ENCODE results near the gene DTYMK.

The DTYMK gene

DNA sequence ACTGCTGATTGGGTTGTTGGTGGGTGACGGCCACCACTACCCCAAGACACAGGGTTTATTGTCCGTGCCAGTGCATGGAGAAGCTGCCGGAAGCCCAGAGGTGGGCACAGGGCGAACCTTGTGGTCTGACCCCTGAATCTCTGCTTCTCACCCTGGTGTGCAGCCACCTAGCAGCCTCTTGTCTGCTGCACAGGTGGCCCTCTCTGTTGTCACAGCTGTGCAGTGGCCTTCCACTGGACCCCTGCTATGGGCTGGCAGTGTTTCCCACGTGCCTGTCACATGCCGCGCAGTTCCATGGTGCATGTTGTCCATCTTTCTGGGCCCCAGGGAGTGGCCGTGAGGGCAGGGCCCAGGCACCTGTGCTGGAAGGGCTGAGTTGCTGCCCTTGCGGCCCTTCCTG, 33.9 kb downstream of the DTYMK start:
- TF ChIP-seq, protein P1, sequence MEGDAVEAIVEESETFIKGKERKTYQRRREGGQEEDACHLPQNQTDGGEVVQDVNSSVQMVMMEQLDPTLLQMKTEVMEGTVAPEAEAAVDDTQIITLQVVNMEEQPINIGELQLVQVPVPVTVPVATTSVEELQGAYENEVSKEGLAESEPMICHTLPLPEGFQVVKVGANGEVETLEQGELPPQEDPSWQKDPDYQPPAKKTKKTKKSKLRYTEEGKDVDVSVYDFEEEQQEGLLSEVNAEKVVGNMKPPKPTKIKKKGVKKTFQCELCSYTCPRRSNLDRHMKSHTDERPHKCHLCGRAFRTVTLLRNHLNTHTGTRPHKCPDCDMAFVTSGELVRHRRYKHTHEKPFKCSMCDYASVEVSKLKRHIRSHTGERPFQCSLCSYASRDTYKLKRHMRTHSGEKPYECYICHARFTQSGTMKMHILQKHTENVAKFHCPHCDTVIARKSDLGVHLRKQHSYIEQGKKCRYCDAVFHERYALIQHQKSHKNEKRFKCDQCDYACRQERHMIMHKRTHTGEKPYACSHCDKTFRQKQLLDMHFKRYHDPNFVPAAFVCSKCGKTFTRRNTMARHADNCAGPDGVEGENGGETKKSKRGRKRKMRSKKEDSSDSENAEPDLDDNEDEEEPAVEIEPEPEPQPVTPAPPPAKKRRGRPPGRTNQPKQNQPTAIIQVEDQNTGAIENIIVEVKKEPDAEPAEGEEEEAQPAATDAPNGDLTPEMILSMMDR (IDR thresholded peaks at IDR 0.05; ENCODE audit: low read depth, low read length) = no peak
- H3K4me3 ChIP-seq (ENCODE audit: low read depth, low read length) = no peak overlapping the region

DNA sequence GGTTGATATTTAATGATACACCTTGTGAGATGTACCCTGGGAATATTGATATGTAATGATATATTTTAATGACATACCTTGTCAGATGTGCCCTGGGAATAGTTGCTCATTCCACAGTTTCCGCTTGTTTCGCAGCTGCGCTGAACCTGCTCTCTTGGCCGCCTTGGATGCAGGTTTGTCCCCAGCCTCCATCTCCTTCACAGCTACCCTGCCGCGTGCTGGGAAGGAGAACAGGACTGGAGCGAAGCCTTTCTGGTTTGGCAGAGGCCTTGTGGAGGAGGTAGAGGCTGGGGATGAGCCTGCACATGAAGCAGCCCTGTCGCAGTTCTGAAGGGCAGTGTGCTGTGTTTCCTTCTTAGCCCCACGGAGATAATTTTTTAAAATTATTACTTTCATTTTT, 34.5 kb downstream of the DTYMK start:
- H3K4me3 ChIP-seq (ENCODE audit: low read depth, low read length) = no peak overlapping the region
- TF ChIP-seq, protein P1 (IDR thresholded peaks at IDR 0.05; ENCODE audit: low read depth, low read length) = no peak

DNA sequence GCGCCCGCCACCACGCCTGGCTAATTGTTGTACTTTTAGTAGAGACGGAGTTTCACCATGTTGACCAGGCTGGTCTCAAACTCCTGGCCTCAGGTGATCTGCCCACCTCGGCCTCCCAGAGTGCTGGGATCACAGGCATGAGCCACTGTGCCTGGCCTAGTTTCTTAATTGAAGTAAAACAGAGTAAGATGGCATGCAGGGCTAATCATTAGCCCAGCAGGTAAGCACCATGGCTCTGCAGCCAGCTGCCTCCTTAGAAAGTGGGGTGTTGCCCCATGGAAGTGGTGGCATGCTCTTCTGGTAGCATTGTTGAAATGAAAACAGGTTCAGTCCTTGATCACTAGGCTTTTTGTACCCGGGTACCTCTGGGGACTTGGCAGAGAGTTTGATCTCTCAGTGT, 36.7 kb downstream of the DTYMK start:
- H3K4me3 ChIP-seq (ENCODE audit: low read depth, low read length) = no peak overlapping the region
- TF ChIP-seq, protein P1 (IDR thresholded peaks at IDR 0.05; ENCODE audit: low read depth, low read length) = no peak

DNA sequence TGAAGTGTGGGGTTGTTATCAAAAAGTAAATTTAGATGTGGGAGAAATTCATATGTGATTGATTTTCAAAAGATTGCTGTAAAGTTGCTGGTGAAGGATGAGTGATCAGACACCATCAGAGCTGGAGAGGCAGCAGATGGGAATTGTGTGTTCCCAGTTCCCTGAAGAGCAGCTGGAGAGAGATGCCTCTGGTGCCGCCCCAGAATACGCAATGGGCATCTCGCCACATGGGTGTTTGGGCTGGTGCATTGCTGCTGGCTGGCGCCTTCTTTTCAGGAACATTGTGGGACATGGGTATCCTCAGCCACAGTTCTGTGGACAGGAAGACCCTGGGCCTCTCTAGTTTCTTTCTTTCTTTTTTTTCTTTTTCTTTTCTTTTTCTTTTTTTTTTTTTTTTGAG, 37.2 kb downstream of the DTYMK start:
- no peak overlapping the region for H3K4me3 ChIP-seq (ENCODE audit: low read depth, low read length)
- TF ChIP-seq, protein P1 (IDR thresholded peaks at IDR 0.05; ENCODE audit: low read depth, low read length) = no peak

DNA sequence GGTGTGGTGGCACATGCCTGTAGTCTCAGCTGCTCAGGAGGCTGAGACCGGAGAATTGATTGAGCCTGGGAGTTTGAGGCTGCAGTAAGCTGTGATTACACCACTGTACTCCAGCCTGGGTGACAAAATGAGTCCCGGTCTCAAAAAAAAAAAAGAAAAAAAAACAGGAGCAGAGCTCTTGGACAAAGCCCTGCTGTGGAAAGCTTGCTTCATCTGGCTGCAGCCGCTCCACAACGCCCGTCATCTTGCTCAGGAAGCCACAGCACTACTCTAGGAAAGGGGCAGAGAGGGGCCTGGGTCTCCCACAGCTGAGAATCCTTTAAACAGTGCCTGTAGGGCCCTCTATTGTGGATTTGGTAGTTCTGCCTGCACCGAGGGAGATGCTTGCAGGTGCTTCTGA, 38.2 kb downstream of the DTYMK start:
- no peak overlapping the region for H3K4me3 ChIP-seq (ENCODE audit: low read depth, low read length)
- TF ChIP-seq, protein P1 (IDR thresholded peaks at IDR 0.05; ENCODE audit: low read depth, low read length) = no peak

DNA sequence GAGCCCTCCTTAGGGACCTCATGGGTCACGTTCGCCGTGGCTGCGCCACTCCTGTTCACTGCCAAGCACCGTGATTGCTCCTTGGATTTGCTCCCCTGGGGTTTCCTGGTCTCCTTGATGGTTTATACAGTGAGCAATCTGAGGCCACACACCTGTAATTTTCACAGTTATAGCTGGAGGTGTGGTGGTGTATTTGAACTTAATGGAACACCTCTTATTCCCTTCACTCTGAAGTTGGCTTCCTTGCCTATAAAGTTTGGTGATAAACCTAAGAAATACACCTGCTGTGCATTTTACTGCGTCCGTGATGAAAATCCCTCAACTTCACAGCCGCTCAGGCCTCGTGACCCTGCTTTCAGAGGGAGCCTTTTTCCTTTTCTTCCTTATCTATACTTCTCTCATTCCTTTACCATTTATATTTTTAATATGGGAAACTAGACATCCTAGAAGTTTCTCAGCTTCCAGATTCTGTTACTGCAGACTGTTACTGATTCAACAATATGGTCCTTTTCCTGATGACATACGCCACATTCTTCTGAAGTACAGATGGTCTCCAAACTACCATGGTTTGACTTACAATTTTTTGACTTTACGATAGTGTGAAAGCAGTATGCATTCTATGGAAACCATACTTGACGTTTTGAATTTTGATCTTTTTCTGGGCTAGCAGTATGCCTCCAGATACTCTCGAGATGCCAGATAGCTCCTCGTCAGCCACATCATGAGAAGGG, 40.5 kb downstream of the DTYMK start:
- H3K4me3 ChIP-seq (ENCODE audit: low read depth, low read length) = no peak overlapping the region
- TF ChIP-seq, protein P1 (IDR thresholded peaks at IDR 0.05; ENCODE audit: low read depth, low read length) = no peak

DNA sequence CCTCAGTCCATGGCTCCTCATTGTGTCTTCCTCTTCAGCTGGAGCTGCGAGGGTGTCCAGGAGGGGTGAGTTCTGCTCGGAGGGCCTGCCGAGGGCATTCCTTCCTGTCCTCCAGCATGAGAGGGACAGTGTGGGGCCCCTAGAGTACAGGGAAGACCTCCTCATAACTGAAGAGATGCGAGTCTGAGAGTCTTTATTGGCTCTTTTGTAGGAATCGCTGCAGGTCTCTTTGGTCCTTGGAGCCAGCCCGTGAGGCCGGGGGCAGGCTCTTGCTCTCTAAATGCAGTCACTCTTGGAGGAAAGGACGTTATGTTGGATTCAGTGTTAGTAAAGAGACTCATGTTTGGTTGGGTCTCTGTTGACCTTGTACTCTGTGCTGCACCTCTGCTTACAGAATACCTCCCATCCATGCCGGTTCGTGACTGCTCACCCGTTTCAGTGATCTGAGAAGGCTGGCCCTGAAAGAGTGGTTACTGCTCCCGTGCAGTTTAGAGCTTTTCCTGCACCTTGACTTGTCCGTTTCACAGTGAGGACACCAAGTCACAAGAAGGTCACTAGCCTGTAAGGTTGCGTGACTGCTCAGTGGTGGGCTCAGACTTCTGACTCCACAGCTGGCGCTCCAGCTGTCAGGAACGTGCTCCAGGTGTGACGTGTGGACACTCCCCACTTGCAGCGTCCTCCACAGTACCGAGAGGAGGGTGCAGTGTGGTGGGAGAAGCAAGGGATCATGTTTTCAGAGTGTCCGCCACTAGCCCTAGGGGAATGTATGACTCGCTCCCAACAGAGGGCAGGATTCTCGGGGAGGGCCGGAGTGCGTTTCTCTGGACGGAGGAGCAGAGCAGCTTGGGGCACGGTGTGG, 41.3 kb downstream of the DTYMK start:
- no peak overlapping the region for H3K4me3 ChIP-seq (ENCODE audit: low read depth, low read length)
- TF ChIP-seq, protein P1 (IDR thresholded peaks at IDR 0.05; ENCODE audit: low read depth, low read length) = no peak

Data from WI38 (cell line).